Thyroid gland (tissue), 4 donors: ENCODE results near the gene PARD3B. TPM values are rescaled to one million over a fixed set of nuclear protein-coding genes. Genes with fewer than 3 reads are reported as not detected.

Source experiments
- DNase-seq, 2 donors: peaks; one replicate each; pipeline ENCODE4 v3.0.0-alpha.2; 2019
- H3K27ac ChIP-seq, 3 donors: fragments of 200-600 bp; sonication (generic); 1 replicate in 2 of 3; 2 replicates in 1 of 3; pipeline ENCODE4 v1.5.1; 2016 to 2019; ENCODE audit warnings: mild to moderate bottlenecking in 1 of 3, moderate library complexity in 1 of 3
- H3K27me3 ChIP-seq: fragments of 200-600 bp; sonication (generic); one replicate; pipeline ENCODE4 v1.5.1; 2019
- H3K36me3 ChIP-seq, 2 donors: fragments of 200-600 bp; sonication (generic); one replicate each; pipeline ENCODE4 v1.5.1; 2016 to 2019
- H3K4me1 ChIP-seq, 2 donors: fragments of 200-600 bp; sonication (generic); one replicate each; pipeline ENCODE4 v1.5.1; 2017 to 2019
- H3K4me3 ChIP-seq, 3 donors: fragments of 200-600 bp; sonication (generic); replicated peaks in 1 of 3; 1 replicate in 2 of 3; 2 replicates in 1 of 3; pipeline ENCODE4 v1.5.1; 2016; ENCODE audit warnings: mild to moderate bottlenecking in 1 of 3
- H3K9me3 ChIP-seq: fragments of 200-600 bp; sonication (generic); one replicate; pipeline ENCODE4 v1.5.1; 2017
- POLR2A ChIP-seq, 2 donors: fragments of 450-650 bp; IDR thresholded peaks; one replicate each; pipeline ENCODE4 v1.6.1; 2017; ENCODE audit warnings: antibody characterized with exemption in 2 of 2, mild to moderate bottlenecking in 2 of 2, moderate library complexity in 1 of 2
- WGBS, 2 donors: methylation state at CpG; one replicate each; pipeline ENCODE4 v1.1.5; 2017; 5-methylcytosine and 5-hydroxymethylcytosine counted together
- intact Hi-C: fragments of 100-400 bp; cut with DNase I; formaldehyde crosslinking; loops from one replicate; pipeline ENCODE4 v1.15.1; 2023
- total RNA-seq, 4 donors: library from RNA; depleted of rRNA; stranded (reverse); fragments of >200 nt; gene quantifications; one replicate each; pipeline ENCODE4 v1.2.3, GENCODE V29; 2016
- TF ChIP-seq, protein P1 (sequence below), 6 experiments: fragments of 200-600 bp in 3 of 6; fragments of 450-650 bp in 3 of 6; sonication (generic) in 3 of 6; IDR thresholded peaks; one replicate each; pipeline ENCODE4 v1.5.1; 2016 to 2019; ENCODE audit warnings: antibody characterized with exemption in 6 of 6, mild to moderate bottlenecking in 2 of 6, inconsistent platforms in 1 of 6, moderate library complexity in 1 of 6

Gene PARD3B
- total RNA-seq, 4 donors from 2014 or later, result 27.0 to 43.4 (median 34.6) TPM

DNA sequence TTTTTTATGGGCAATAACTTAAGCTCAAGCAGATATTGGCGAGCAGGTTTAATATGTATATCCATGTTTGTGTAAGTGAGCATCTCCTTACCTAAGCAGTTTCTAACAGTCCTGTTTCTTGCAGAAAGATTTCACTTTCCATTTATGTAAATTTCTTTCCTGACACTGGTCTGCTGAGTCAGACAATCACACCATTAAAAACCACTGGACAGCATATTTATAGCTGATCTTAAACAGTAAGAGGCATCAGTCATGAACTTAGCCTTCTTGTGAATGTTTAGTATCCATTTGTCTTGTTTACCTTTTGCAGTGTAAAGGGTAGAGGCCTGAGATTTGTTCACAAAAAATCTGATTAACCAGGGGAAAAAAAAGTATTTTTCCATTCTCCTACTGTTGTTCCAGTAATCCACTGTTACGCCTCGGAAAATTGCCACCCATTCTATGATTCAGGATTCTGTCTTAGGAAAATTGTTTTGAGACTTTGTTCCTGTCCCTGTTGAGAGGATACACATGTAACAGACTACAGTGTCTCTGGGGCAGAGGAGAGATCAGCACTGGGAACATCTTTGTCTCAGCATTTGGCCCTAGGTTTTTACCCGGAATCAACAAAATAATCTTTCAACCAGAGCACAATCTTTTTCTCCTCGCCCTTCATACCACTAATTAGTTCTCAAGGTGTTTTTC is 616.0 kb downstream of the PARD3B start:
- WGBS, 2 donors, result 89 to 90% methylated on average over 5 of the region's 5 CpGs
- no peak for DNase-seq
- Histone ChIP-seq H3K27me3 (no peaks in the 10 kb centered on the region), H3K27ac (no peak overlapping the region), H3K4me3 (no peak overlapping the region), H3K36me3 (no peaks in the 10 kb centered on the region), H3K9me3 (no peaks in the 10 kb centered on the region), H3K4me1 (no peaks in the 10 kb centered on the region)
- TF ChIP-seq, protein P1, sequence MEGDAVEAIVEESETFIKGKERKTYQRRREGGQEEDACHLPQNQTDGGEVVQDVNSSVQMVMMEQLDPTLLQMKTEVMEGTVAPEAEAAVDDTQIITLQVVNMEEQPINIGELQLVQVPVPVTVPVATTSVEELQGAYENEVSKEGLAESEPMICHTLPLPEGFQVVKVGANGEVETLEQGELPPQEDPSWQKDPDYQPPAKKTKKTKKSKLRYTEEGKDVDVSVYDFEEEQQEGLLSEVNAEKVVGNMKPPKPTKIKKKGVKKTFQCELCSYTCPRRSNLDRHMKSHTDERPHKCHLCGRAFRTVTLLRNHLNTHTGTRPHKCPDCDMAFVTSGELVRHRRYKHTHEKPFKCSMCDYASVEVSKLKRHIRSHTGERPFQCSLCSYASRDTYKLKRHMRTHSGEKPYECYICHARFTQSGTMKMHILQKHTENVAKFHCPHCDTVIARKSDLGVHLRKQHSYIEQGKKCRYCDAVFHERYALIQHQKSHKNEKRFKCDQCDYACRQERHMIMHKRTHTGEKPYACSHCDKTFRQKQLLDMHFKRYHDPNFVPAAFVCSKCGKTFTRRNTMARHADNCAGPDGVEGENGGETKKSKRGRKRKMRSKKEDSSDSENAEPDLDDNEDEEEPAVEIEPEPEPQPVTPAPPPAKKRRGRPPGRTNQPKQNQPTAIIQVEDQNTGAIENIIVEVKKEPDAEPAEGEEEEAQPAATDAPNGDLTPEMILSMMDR (IDR thresholded peaks at IDR 0.05), result no peak
- intact Hi-C loops, result no loop called here

DNA sequence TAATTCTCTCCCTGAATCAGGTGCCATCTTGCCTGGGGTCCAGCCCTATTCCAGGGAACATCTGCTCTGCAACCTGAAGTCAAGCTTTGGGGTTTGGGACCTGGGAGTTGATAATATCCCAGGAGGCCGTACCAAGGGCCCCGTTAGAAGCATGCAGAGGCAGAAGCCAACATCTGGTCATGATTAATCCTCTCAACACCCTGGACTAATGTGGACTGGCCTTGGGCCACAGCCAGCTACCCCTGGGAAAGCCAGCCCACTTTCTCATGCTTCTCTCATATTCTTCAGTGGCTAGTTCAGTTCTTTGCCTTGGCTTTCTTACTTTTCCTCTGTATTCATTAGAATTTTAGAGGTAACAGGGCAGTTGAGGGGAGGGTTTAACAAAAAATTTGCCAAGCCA is 621.5 kb downstream of the PARD3B start:
- Histone ChIP-seq H3K27me3 (no peaks in the 10 kb centered on the region), H3K4me1 (no peaks in the 10 kb centered on the region), H3K4me3 (no peak overlapping the region), H3K27ac (no peak overlapping the region), H3K9me3 (no peaks in the 10 kb centered on the region), H3K36me3 (no peaks in the 10 kb centered on the region)
- 83 to 86% methylated on average over 2 of the region's 2 CpGs for WGBS, 2 donors
- intact Hi-C loops, result no loop called here
- DNase-seq, result no peak
- no peak for TF ChIP-seq POLR2A (IDR thresholded peaks at IDR 0.05)
- TF ChIP-seq, protein P1 (IDR thresholded peaks at IDR 0.05), result no peak

DNA sequence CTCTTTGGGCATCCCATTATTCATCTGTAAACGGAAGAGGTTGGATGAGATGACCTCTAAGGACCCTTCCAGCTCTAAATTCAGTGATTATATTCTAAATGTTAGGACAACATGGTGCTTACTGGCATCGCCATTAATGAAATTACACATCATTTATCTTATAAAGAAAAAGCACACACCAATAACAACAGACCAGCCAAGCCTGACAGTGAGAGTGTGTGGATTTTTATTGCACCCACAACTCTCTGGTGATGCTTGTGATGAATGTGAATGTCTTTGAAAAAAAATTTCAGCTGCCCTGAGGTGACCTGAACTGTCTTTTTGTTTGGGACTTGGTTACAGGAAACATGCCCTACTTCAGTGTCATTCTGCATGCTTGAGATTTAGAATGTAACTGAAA is 623.7 kb downstream of the PARD3B start:
- Histone ChIP-seq H3K4me3 (no peak overlapping the region), H3K27me3 (no peaks in the 10 kb centered on the region), H3K27ac (no peak overlapping the region), H3K36me3 (no peaks in the 10 kb centered on the region), H3K4me1 (no peaks in the 10 kb centered on the region), H3K9me3 (no peaks in the 10 kb centered on the region)
- DNase-seq, result no peak
- no peak for TF ChIP-seq POLR2A (IDR thresholded peaks at IDR 0.05)
- TF ChIP-seq, protein P1 (IDR thresholded peaks at IDR 0.05), result no peak
- intact Hi-C loops, result no loop called here
- 93 to 94% methylated on average over 2 of the region's 2 CpGs for whole genome bisulfite sequencing, 2 donors

DNA sequence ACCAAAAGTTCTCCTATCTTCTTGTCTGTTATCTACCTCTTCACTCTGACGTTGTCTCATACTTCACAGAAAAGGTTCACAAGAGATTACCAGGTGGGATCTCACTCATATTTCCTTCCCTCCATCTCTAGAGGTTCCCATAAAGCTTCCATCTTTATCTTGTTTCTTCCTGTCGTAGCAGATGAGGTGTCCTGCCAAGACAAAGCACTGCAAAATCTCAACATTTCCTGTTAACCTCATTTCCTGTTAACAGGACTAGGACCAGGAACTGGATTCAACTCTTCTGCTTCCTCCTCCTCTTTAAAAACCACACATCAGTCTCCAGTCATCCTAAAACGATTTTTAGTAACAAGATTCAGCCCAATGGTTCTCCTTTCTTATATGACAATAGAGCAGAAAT is 624.2 kb downstream of the PARD3B start:
- Histone ChIP-seq H3K36me3 (no peaks in the 10 kb centered on the region), H3K27me3 (no peaks in the 10 kb centered on the region), H3K4me1 (no peaks in the 10 kb centered on the region), H3K9me3 (no peaks in the 10 kb centered on the region), H3K27ac (no peak overlapping the region), H3K4me3 (no peak overlapping the region)
- no peak for DNase-seq
- TF ChIP-seq, protein P1 (IDR thresholded peaks at IDR 0.05), result no peak
- no peak for TF ChIP-seq POLR2A (IDR thresholded peaks at IDR 0.05)
- WGBS, 2 donors, result 72 to 73% methylated on average over 3 of the region's 3 CpGs
- intact Hi-C loops, result no loop called here

DNA sequence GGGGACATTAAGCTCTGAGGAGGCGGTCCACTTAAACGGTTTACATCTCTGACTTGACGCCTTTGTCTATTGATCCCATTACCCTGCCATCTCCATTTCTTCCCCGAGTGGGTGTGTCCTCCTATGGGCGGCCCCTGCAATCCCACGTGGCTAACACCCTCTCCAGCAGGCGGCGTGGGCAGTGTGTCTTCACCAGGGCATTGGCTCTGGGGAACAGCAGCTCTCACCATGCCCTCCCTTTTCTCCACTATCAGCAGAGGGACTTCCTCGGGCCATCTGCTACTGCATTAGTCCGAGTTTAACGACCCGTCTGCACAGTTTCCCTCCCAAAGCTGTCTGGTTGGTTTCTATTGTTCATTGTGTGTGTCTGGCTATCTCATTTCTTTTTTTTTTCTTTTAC is 625.1 kb downstream of the PARD3B start:
- H3K36me3 ChIP-seq, result no peaks in the 10 kb centered on the region
- intact Hi-C loops, result no loop called here
- TF ChIP-seq, protein P1 (IDR thresholded peaks at IDR 0.05), result no peak
- TF ChIP-seq POLR2A (IDR thresholded peaks at IDR 0.05), result no peak
- 89 to 95% methylated on average over 12 of the region's 12 CpGs for WGBS, 2 donors
- no peak for DNase-seq
- H3K27ac ChIP-seq, result no peak overlapping the region
- no peak overlapping the region for H3K4me3 ChIP-seq
- H3K9me3 ChIP-seq, result no peaks in the 10 kb centered on the region
- H3K4me1 ChIP-seq, result no peaks in the 10 kb centered on the region
- H3K27me3 ChIP-seq, result no peaks in the 10 kb centered on the region
